ENCODE results near the gene KCNQ5.

DNA sequence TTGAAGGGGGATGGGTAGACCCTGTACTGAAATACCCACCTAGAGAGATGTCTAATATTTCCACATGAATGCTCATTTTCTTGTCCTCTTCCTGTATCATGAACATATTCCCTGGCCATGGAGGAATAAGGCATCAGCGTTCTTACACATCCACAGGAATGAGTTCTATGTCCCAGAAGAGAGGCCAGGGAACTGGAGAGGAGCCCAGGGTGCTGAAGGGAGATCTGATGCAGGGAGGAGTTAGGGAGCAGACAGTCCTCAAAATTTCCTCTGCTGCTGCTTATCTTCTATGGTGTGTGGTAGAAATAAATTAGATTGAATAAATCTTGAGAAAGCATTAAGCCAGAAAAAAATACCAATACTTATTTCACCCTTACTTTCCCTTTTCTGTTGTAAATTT lies 295.0 kb downstream of the KCNQ5 start:
- TF ChIP-seq, protein P1, sequence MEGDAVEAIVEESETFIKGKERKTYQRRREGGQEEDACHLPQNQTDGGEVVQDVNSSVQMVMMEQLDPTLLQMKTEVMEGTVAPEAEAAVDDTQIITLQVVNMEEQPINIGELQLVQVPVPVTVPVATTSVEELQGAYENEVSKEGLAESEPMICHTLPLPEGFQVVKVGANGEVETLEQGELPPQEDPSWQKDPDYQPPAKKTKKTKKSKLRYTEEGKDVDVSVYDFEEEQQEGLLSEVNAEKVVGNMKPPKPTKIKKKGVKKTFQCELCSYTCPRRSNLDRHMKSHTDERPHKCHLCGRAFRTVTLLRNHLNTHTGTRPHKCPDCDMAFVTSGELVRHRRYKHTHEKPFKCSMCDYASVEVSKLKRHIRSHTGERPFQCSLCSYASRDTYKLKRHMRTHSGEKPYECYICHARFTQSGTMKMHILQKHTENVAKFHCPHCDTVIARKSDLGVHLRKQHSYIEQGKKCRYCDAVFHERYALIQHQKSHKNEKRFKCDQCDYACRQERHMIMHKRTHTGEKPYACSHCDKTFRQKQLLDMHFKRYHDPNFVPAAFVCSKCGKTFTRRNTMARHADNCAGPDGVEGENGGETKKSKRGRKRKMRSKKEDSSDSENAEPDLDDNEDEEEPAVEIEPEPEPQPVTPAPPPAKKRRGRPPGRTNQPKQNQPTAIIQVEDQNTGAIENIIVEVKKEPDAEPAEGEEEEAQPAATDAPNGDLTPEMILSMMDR (IDR thresholded peaks at IDR 0.05): no peak
- TF ChIP-seq POLR2A (IDR thresholded peaks at IDR 0.05): no peak
